Heart right ventricle (tissue), 16 donors: ENCODE measurements around the gene SHISAL1. TPM values are rescaled to one million over a fixed set of nuclear protein-coding genes. Genes with fewer than 3 reads are reported as not detected.

Source experiments
- ATAC-seq, 8 donors: fragments of 200-7000 bp; cut with Tn5 transposase; one replicate each; pipeline ENCODE4 v1.9.1; 2020; ENCODE audit warnings: mild to moderate bottlenecking in 8 of 8, moderate library complexity in 8 of 8, moderate number of reproducible peaks in 1 of 8
- DNase-seq, 2 donors: peaks; one replicate each; pipeline ENCODE4 v3.0.0-alpha.2; 2020
- H3K27ac ChIP-seq, 10 donors: fragments of 200-600 bp; sonication (generic) in 2 of 10; one replicate each; pipeline versions ENCODE4 v1.5.0 to v1.8.0; 2020 to 2022; ENCODE audit warnings: mild to moderate bottlenecking in 3 of 10
- H3K27me3 ChIP-seq, 7 donors: fragments of 200-600 bp; one replicate each; pipeline ENCODE4 v1.8.0; 2021 to 2022; ENCODE audit warnings: mild to moderate bottlenecking in 2 of 7
- H3K36me3 ChIP-seq, 9 donors: fragments of 200-600 bp; sonication (generic) in 1 of 9; one replicate each; pipeline versions ENCODE4 v1.5.0 to v1.8.0; 2020 to 2022; ENCODE audit warnings: mild to moderate bottlenecking in 2 of 9
- H3K4me1 ChIP-seq, 9 donors: fragments of 200-600 bp; sonication (generic) in 1 of 9; one replicate each; pipeline versions ENCODE4 v1.5.0 to v1.8.0; 2020 to 2022; ENCODE audit warnings: mild to moderate bottlenecking in 4 of 9
- H3K4me3 ChIP-seq, 10 donors: fragments of 200-600 bp; sonication (generic) in 2 of 10; one replicate each; pipeline versions ENCODE4 v1.5.0 to v1.8.0; 2020 to 2022; ENCODE audit warnings: mild to moderate bottlenecking in 7 of 10, moderate library complexity in 2 of 10
- H3K9me3 ChIP-seq, 11 donors: fragments of 200-600 bp in 10 of 11; sonication (generic) in 2 of 11; one replicate each; pipeline versions ENCODE4 v1.5.0 to v1.8.0; 2013 to 2022; ENCODE audit warnings: mild to moderate bottlenecking in 2 of 11, control low read depth in 1 of 11, moderate library complexity in 1 of 11
- WGBS, 2 donors: extraction: QIAGEN DNeasy Blood & Tissue Kit; methylation state at CpG; one replicate each; pipeline ENCODE4 v1.1.7; 2013; ENCODE audit warnings: inconsistent platforms in 1 of 2; 5-methylcytosine and 5-hydroxymethylcytosine counted together
- intact Hi-C, 10 donors: fragments of 100-400 bp; cut with DNase I; formaldehyde crosslinking; loops; one replicate each; pipeline versions ENCODE4 v1.11.1 to v1.14.2; 2022
- polyA plus RNA-seq, 2 donors: library from polyadenylated mRNA; stranded (reverse); fragments of 200-250 nt; gene quantifications; one replicate each; pipeline ENCODE4 v1.2.3, GENCODE V29; 2013
- total RNA-seq, 10 donors: library from RNA; stranded (reverse); fragmentation: NEBNext Ultra II Directional in 3 of 10; extraction: Animal tissue kit (Norgen Biotek cat#: 25700) in 3 of 10; gene quantifications; one replicate each; pipeline versions ENCODE4 v1.2.1 to v1.2.4, GENCODE V29; 2021 to 2023
- TF ChIP-seq, protein P1 (sequence below), 9 donors: fragments of 200-600 bp; sonication (generic) in 2 of 9; IDR thresholded peaks; one replicate each; pipeline versions ENCODE4 v1.5.0 to v1.8.0; 2021 to 2022; ENCODE audit warnings: antibody characterized with exemption in 9 of 9, mild to moderate bottlenecking in 5 of 9, moderate library complexity in 1 of 9
- donor health status: Arrhythmogenic right ventricular cardiomyopathy.
- donor health status: ischemic (EF 13 %, LVEDD 7.1; RV severe dilation, severe dysfunction).
- donor health status: healthy with polysubstance abuse.
- donor health status: DM: no; HTN: yes; CAD: no.
- donor health status: DM: no; HTN: no; CAD: no.
- donor health status: ischemic (EF 25% LVEDD 6.9; RV normal size, moderate dysfunction).
- donor health status: ischemic (EF 25% LVEDD 5.7; RV mildly dilated, moderate dysfunction).
- donor health status: healthy.
- donor health status: DM: yes; HTN: yes; CAD: no.
- donor health status: Ischemic cardiomyopathy.
- donor health status: ischemic (EF 35%, LVEDD 5.7; RV mildly dilated, moderate dysfunction).
- donor health status: nonischemic (EF 11% LVEDD 7.7; RV severe dilation, severe dysfunction).
- donor health status: DM: yes; HTN: yes; CAD: no.
- donor health status: PGD.
- donor health status: ischemic (EF 29% LVEDD 5.4; RV normal size, mild dysfunction).
- donor health status: nonischemic (EF 23%, LVEDD 6.1; RV moderate dilation, normal function).

The SHISAL1 gene
- total and polyA plus RNA-seq, 12 donors = 0.15 to 1.7 (median 0.63) TPM

DNA sequence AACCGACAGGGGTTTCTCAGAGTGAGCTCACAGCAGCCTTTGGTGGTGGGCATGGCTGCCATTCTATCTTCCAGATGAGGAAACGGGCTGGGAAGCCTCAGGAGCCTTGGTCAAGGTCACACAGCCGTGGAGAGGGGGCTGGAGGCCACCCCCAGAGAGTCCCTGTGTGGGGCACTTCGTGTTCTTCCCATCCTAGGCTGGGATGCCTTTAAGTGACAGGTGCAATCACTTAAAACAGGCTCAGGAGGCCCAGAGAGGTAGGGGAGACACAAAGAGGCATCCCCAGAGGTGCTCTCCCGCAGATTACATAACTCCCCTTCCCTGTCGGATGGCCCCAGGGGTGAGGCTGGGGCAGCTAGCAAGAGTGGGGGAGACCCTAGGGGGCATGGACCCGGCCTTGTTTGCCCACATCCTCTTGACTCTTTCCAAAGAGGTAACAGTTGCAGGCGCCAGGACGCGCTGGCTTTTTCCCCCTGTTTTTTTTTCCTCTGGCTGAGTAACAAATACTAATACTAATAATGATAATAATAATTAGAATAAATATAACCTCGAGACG, 17.5 kb upstream of the SHISAL1 start:
- H3K27ac ChIP-seq = no peak overlapping the region
- peaks cover 4 to 23% (median 15%) of the 10 kb centered on the region in 9 donors for H3K4me1 ChIP-seq
- no peaks in the 10 kb centered on the region for H3K9me3 ChIP-seq
- ATAC-seq (no peak), DNase-seq (no peak)
- TF ChIP-seq, protein P1, sequence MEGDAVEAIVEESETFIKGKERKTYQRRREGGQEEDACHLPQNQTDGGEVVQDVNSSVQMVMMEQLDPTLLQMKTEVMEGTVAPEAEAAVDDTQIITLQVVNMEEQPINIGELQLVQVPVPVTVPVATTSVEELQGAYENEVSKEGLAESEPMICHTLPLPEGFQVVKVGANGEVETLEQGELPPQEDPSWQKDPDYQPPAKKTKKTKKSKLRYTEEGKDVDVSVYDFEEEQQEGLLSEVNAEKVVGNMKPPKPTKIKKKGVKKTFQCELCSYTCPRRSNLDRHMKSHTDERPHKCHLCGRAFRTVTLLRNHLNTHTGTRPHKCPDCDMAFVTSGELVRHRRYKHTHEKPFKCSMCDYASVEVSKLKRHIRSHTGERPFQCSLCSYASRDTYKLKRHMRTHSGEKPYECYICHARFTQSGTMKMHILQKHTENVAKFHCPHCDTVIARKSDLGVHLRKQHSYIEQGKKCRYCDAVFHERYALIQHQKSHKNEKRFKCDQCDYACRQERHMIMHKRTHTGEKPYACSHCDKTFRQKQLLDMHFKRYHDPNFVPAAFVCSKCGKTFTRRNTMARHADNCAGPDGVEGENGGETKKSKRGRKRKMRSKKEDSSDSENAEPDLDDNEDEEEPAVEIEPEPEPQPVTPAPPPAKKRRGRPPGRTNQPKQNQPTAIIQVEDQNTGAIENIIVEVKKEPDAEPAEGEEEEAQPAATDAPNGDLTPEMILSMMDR (IDR thresholded peaks at IDR 0.05) = no peak
- WGBS, 2 donors = 42 to 44% methylated on average over 12 of the region's 12 CpGs
- H3K4me3 ChIP-seq = peak overlapping the region in 9 of 10 donors; percentile 25 to 50 (median 46)
- intact Hi-C loops = loop anchor here in 4 of 10 donors (10.0 kb wide), 3 partner anchors 185 to 335 kb away; no protein-coding TSS in a partner anchor
- no peaks in the 10 kb centered on the region for H3K36me3 ChIP-seq
- peaks cover 8 to 67% (median 41%) of the 10 kb centered on the region in 7 donors for H3K27me3 ChIP-seq

DNA sequence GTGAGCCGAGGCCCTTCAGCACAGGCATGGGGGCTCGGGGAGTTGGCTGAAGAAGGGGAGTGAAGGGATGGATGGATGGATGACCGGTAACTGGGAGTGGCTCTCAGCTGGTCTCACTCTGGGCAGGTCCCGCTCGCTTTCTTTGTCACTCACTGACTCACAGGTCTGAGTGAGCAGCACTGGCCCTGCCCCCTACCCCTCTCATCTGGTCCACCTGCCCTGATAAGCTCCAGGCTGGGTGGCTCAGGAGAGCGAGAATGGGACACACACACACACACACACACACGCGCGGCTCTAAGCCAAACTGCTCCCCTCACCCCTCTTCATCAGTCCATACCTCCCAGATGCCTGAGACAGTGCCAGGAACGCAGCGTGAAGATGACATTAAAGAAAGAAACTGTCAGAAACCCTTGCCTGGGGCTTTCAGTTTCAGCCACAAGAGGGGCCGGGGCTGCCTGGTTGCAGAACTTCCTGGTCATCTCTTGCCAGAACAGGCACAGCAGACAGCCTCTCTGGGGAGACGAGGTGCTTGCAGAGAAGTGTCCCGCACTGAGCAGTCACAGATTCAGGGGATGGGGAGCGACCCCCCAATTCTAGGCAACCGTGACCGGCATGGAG, 16.5 kb upstream of the SHISAL1 start:
- TF ChIP-seq, protein P1 (IDR thresholded peaks at IDR 0.05) = no peak
- Histone ChIP-seq H3K4me3 (no peak overlapping the region), H3K27me3 (peaks cover 8 to 68% (median 41%) of the 10 kb centered on the region in 7 donors), H3K9me3 (no peaks in the 10 kb centered on the region), H3K36me3 (no peaks in the 10 kb centered on the region), H3K27ac (no peak overlapping the region), H3K4me1 (peaks cover 4 to 23% (median 15%) of the 10 kb centered on the region in 9 donors)
- DNase-seq = no peak
- no peak for ATAC-seq
- intact Hi-C loops = loop anchor here in 1 of 10 donors (10.0 kb wide), 1 partner anchor 234 kb away; no protein-coding TSS in a partner anchor
- 61 to 62% methylated on average over 17 of the region's 17 CpGs for WGBS, 2 donors

DNA sequence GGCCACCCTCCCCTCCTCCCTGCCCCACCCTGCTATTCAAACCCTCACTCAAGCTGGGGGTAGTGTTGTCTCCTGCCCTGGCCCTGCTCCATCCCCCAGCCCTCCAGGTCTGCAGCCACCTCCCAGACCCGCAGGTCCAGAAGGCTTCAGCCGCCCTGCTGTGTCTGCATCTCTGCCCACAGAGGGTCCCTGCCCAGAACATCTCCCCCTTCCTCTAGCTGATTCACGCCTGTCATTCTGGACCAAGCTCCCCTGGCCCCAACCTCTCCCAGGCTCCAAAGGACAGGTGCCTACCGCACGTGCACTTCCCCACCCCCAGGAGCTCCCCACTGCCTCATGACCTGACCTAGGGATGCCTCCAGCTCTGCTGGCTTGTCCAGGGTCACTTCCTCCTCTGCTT, 16.0 kb upstream of the SHISAL1 start:
- ATAC-seq = no peak
- Histone ChIP-seq H3K4me3 (no peak overlapping the region), H3K27me3 (peaks cover 8 to 64% (median 40%) of the 10 kb centered on the region in 7 donors), H3K27ac (no peak overlapping the region), H3K4me1 (peaks cover 4 to 23% (median 15%) of the 10 kb centered on the region in 9 donors), H3K36me3 (no peaks in the 10 kb centered on the region), H3K9me3 (no peaks in the 10 kb centered on the region)
- 68 to 95% methylated on average over 5 of the region's 5 CpGs for WGBS, 2 donors
- intact Hi-C loops = loop anchor here in 1 of 10 donors (10.0 kb wide), 1 partner anchor 234 kb away; no protein-coding TSS in a partner anchor
- TF ChIP-seq, protein P1 (IDR thresholded peaks at IDR 0.05) = no peak
- DNase-seq = no peak

DNA sequence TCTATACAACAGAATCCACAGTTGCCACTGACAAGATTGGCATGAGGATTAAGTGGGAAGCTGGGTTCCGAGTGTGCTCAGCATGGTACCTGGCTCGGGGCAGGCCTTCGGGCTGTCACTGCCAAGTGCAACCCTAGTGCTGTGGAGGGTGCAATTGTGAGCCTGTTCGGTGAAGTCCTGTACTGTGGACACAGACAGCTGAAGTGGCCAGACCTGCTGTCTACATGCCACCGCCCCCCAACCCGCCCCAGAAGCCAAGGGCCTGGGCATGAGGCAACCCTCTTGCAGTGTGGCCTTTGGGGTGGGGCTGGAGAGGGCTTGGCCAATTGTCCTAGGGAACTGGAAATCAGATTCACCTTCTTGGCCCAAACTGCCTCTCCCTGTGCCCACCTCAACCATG, 15.6 kb upstream of the SHISAL1 start:
- ATAC-seq = no peak

More for the DNA sequence above, 15.6 kb upstream of the SHISAL1 start:
- TF ChIP-seq, protein P1 (IDR thresholded peaks at IDR 0.05) = no peak
- DNase-seq = no peak
- no peak overlapping the region for H3K27ac ChIP-seq
- H3K4me1 ChIP-seq = peaks cover 4 to 23% (median 15%) of the 10 kb centered on the region in 9 donors
- H3K36me3 ChIP-seq = no peaks in the 10 kb centered on the region
- no peak overlapping the region for H3K4me3 ChIP-seq
- WGBS, 2 donors = 94 to 98% methylated on average over 6 of the region's 6 CpGs
- H3K27me3 ChIP-seq = peaks cover 8 to 60% (median 37%) of the 10 kb centered on the region in 7 donors
- intact Hi-C loops = loop anchor here in 1 of 10 donors (10.0 kb wide), 1 partner anchor 234 kb away; no protein-coding TSS in a partner anchor
- H3K9me3 ChIP-seq = no peaks in the 10 kb centered on the region
